ENCODE data around the gene C4BPA.

- TF ChIP-seq EP300 (IDR thresholded peaks at IDR 0.05; ENCODE audit: borderline replicate concordance) (no peak), YY1 (IDR thresholded peaks at IDR 0.05; ENCODE audit: low read depth) (no peak)
Measured at GRCh38 chr1:207079706-207080241, 24.3 kb upstream of the C4BPA start.

Data from Ishikawa (cell line).